Activated CD4-positive, alpha-beta T cell treated with anti-CD3 and anti-CD28 coated beads for 36 hours (primary cell): Measurements from ENCODE around the gene KIR3DL1. TPM values are rescaled to one million over a fixed set of nuclear protein-coding genes. Genes with fewer than 3 reads are reported as not detected.
A peak's percentile ranks its signal among the peaks of the same experiment; 100 is the strongest.
"Not testable (repeated sequence)": the region's sequence is repeated elsewhere in the genome, so short reads cannot be mapped to it uniquely, and the experiment has no call there.

Source experiments
- ATAC-seq: fragments of 200-7000 bp; cut with Tn5 transposase; one replicate; pipeline ENCODE4 v1.10.0; 2021; ENCODE audit warnings: mild to moderate bottlenecking, moderate library complexity
- CTCF ChIA-PET: fragments of 350-600 bp; sonication (Branson Sonifier 250); formaldehyde crosslinking; loops from one replicate; lab custom pipeline; 2021; ENCODE audit warnings: antibody characterized with exemption; lab: Charles Lee
- POLR2A ChIA-PET: fragments of 350-600 bp; sonication (Branson Sonifier 250); formaldehyde crosslinking; loops from one replicate; lab custom pipeline; 2021; ENCODE audit warnings: antibody characterized with exemption, inconsistent platforms; lab: Charles Lee
- DNase-seq: peaks from one replicate; pipeline ENCODE4 v3.0.0-alpha.2; 2020
- H3K27ac Mint-ChIP-seq: one replicate; pipeline ENCODE4 v1.8.0; 2021; ENCODE audit warnings: mixed read lengths
- H3K27me3 Mint-ChIP-seq: one replicate; pipeline ENCODE4 v1.8.0; 2021; ENCODE audit warnings: mixed read lengths
- H3K36me3 Mint-ChIP-seq: one replicate; pipeline ENCODE4 v1.8.0; 2021; ENCODE audit warnings: low read depth, mixed read lengths
- H3K4me1 Mint-ChIP-seq: one replicate; pipeline ENCODE4 v1.8.0; 2021; ENCODE audit warnings: mixed read lengths
- H3K4me3 Mint-ChIP-seq: one replicate; pipeline ENCODE4 v1.8.0; 2021; ENCODE audit warnings: mild to moderate bottlenecking, moderate library complexity, mixed read lengths
- H3K9me3 Mint-ChIP-seq: one replicate; pipeline ENCODE4 v1.8.0; 2021; ENCODE audit warnings: low read depth, mixed read lengths
- intact Hi-C, 2 experiments: fragments of 100-400 bp; cut with DNase I in 1 of 2; cut with micrococcal nuclease in 1 of 2; formaldehyde crosslinking; loops; one replicate each; pipeline versions ENCODE4 v1.14.2 to v1.15.1; 2022 to 2024; cut with DNase I, micrococcal nuclease
- total RNA-seq, 2 experiments: library from RNA; stranded (reverse); gene quantifications; one replicate each; pipeline ENCODE4 v1.2.3, GENCODE V29; 2021

The KIR3DL1 gene
- total RNA-seq, 2 experiments from 2014 or later, result not detected

- Mint-ChIP-seq H3K27ac (no peak overlapping the region), H3K9me3 (no peaks in the 10 kb centered on the region), H3K4me1 (no peaks in the 10 kb centered on the region), H3K27me3 (peaks cover 10% of the 10 kb centered on the region), H3K36me3 (no peaks in the 10 kb centered on the region), H3K4me3 (no peak overlapping the region)
- ATAC-seq, result no peak
- no peak for DNase-seq
- ChIA-PET CTCF (no interaction called here), POLR2A (no interaction called here)
- intact Hi-C loops, result no loop called here
These were observed 1.6 kb downstream of the KIR3DL1 start for GRCh38 chr19:54817670-54818536.

DNA sequence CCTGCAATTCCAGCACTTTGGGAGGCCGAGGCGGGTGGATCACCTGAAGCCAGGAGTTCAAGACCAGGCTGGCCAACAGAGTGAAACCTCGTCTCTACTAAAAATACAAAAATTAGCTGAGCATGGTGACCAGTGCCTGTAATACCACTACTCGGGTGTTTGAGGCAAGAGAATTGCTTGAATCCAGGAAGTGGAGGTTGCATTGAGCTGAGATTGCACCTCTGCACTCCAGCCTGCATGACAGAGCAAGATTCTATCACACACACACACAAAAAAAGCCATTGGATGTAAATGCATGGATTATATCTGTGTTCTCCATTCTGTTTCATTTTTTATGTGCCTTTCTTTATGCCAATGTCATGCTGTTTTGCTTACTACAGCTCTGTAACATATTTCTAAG lies 8.1 kb downstream of the KIR3DL1 start:
- DNase-seq, H3K27ac Mint-ChIP-seq, intact Hi-C loops, H3K4me3 Mint-ChIP-seq, POLR2A ChIA-PET, H3K4me1 Mint-ChIP-seq, H3K27me3 Mint-ChIP-seq, H3K36me3 Mint-ChIP-seq, CTCF ChIA-PET, ATAC-seq, H3K9me3 Mint-ChIP-seq: not testable (repeated sequence)

DNA sequence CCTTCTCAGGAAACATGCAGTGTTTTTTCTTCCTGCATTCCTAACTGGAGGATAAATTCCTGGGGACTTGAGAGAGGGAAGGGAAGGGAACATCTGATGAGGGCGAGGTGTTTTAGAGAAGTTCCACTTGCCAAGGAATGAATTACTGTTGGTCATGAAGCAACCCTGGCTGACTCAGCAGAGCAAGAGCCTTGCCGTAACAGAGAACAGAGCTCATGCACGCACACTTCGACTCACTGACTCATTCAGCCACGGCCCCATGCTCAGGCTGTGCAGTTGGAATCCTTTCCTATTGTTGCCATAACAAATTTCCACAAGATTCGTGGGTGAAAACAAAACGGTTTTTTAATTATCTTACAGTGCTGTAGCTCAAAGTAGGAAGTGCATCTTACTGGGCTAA lies 9.1 kb downstream of the KIR3DL1 start:
- H3K27ac Mint-ChIP-seq, CTCF ChIA-PET, H3K4me3 Mint-ChIP-seq, intact Hi-C loops, H3K27me3 Mint-ChIP-seq, POLR2A ChIA-PET, H3K9me3 Mint-ChIP-seq, H3K36me3 Mint-ChIP-seq, ATAC-seq, H3K4me1 Mint-ChIP-seq, DNase-seq: not testable (repeated sequence)

GRCh38 chr19:54828064-54828463 lies 11.8 kb downstream of the KIR3DL1 start:
- H3K27me3 Mint-ChIP-seq, H3K4me1 Mint-ChIP-seq, DNase-seq, H3K27ac Mint-ChIP-seq, CTCF ChIA-PET, POLR2A ChIA-PET, H3K4me3 Mint-ChIP-seq, H3K9me3 Mint-ChIP-seq, intact Hi-C loops, ATAC-seq, H3K36me3 Mint-ChIP-seq: not testable (repeated sequence)

- ATAC-seq, POLR2A ChIA-PET, CTCF ChIA-PET, H3K4me3 Mint-ChIP-seq, H3K4me1 Mint-ChIP-seq, H3K36me3 Mint-ChIP-seq, intact Hi-C loops, DNase-seq, H3K27ac Mint-ChIP-seq, H3K9me3 Mint-ChIP-seq, H3K27me3 Mint-ChIP-seq: not testable (repeated sequence)
These were observed 16.2 kb downstream of the KIR3DL1 start, which contains the start of gene KIR2DS4 for GRCh38 chr19:54832496-54832895. KIR2DS4 (plus strand) TSS chr19:54832676.

DNA sequence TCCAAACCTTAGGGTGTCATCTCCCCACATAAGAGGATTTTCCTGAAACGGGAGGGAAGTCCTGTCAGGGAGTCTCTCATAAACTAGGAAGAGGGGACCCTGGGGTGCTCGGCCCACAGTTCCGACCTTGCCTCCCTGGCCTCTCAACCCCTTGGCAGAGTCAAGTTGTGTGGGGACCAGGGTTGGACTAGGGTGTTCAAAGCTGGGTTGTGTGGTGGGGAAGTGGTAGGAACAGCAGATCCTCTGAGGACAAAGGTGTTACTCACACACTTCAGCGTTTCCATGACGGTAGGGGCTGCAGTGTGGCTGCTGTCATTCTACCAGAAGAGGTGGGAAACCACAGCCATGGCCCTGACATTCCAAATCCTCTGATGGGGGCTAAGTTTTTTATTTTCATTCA lies 18.9 kb downstream of the KIR3DL1 start:
- H3K4me3 Mint-ChIP-seq, intact Hi-C loops, H3K4me1 Mint-ChIP-seq, H3K27ac Mint-ChIP-seq, H3K36me3 Mint-ChIP-seq, DNase-seq, H3K27me3 Mint-ChIP-seq, ATAC-seq, POLR2A ChIA-PET, H3K9me3 Mint-ChIP-seq: not testable (repeated sequence)
- CTCF ChIA-PET, result interaction anchor here (0.7 kb wide), 1 partner anchor 13 kb away, joined by 3 read pairs; no protein-coding TSS in a partner anchor

- H3K27me3 Mint-ChIP-seq, ATAC-seq, H3K36me3 Mint-ChIP-seq, H3K27ac Mint-ChIP-seq, POLR2A ChIA-PET, intact Hi-C loops, H3K4me1 Mint-ChIP-seq, CTCF ChIA-PET, H3K4me3 Mint-ChIP-seq, H3K9me3 Mint-ChIP-seq, DNase-seq: not testable (repeated sequence)
These were observed 21.3 kb downstream of the KIR3DL1 start for GRCh38 chr19:54837522-54837921.

- H3K36me3 Mint-ChIP-seq, H3K4me3 Mint-ChIP-seq, H3K4me1 Mint-ChIP-seq, intact Hi-C loops, H3K27ac Mint-ChIP-seq, POLR2A ChIA-PET, H3K9me3 Mint-ChIP-seq, DNase-seq, CTCF ChIA-PET, H3K27me3 Mint-ChIP-seq, ATAC-seq: not testable (repeated sequence)
These were observed 26.9 kb downstream of the KIR3DL1 start for GRCh38 chr19:54843171-54843570.

DNA sequence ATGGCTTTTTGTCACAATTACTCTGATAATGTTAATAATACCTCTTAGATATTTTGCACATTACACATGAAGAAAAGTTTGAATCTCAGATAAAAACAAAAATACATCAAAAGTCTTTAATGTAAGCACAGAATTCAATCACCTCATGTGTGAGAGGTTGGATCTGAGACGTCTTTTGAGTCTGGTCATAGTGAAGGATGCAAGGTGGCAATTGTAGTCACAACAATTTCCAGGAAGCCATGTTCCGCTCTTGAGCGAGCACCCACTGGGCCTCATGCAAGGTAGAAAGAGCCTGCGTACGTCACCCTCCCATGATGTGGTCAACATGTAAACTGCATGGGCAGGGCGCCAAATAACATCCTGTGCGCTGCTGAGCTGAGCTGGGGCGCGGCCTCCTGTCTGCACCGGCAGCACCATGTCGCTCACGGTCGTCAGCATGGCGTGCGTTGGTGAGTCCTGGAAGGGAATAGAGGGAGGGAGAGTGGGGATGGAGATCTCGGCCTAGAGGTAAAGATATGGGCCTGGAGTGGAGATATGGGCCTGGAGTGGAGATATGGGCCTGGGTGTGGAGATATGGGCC lies 33.9 kb downstream of the KIR3DL1 start, which contains the start of gene KIR3DL2:
KIR3DL2 (plus strand) TSS at position 383 of the 580 bp plus-strand sequence; CDS start at position 416, 33 bp downstream.
- ATAC-seq, POLR2A ChIA-PET, CTCF ChIA-PET, H3K9me3 Mint-ChIP-seq, H3K27ac Mint-ChIP-seq, intact Hi-C loops, H3K36me3 Mint-ChIP-seq, H3K4me1 Mint-ChIP-seq, DNase-seq: not testable (repeated sequence)
- Mint-ChIP-seq H3K27me3 (peaks cover 12% of the 10 kb centered on the region), H3K4me3 (peak within 1 kb of the TSS; percentile 30)

GRCh38 chr19:54850930-54851329 lies 34.7 kb downstream of the KIR3DL1 start:
- ATAC-seq, result no peak
- Mint-ChIP-seq H3K4me3 (no peak overlapping the region), H3K36me3 (no peaks in the 10 kb centered on the region), H3K4me1 (no peaks in the 10 kb centered on the region), H3K27ac (no peak overlapping the region), H3K27me3 (peaks cover 12% of the 10 kb centered on the region), H3K9me3 (peaks cover 2% of the 10 kb centered on the region)
- intact Hi-C loops, result no loop called here
- ChIA-PET POLR2A (no interaction called here), CTCF (no interaction called here)
- DNase-seq, result no peak

- peaks cover 12% of the 10 kb centered on the region for H3K27me3 Mint-ChIP-seq
- H3K9me3 Mint-ChIP-seq, result peaks cover 2% of the 10 kb centered on the region
- H3K4me1 Mint-ChIP-seq, result no peaks in the 10 kb centered on the region
- no peak for ATAC-seq
- intact Hi-C loops, result no loop called here
- H3K36me3 Mint-ChIP-seq, result no peaks in the 10 kb centered on the region
- ChIA-PET POLR2A (no interaction called here), CTCF (no interaction called here)
- H3K4me3 Mint-ChIP-seq, result no peak overlapping the region
- no peak for DNase-seq
- H3K27ac Mint-ChIP-seq, result no peak overlapping the region
These were observed 35.1 kb downstream of the KIR3DL1 start for GRCh38 chr19:54851353-54851752.

DNA sequence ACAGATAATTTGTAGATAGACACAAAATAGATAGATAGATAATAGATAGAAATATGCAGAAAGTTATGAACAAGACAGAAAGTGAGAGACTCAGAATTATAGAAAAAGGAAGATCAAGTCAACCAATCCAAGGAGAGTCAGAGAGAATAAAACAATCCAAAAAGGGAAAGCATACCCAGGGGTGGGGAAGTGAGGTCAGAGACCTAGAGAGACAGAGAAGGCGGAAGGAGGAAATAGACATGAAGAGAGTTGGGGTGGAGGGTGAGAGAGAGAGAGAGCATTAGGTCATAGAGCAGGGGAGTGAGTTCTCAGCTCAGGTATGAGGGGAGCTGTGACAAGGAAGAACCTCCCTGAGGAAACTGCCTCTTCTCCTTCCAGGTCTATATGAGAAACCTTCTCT lies 39.0 kb downstream of the KIR3DL1 start:
- ATAC-seq, H3K9me3 Mint-ChIP-seq, DNase-seq, CTCF ChIA-PET, H3K4me3 Mint-ChIP-seq, H3K4me1 Mint-ChIP-seq, intact Hi-C loops, H3K27ac Mint-ChIP-seq, H3K36me3 Mint-ChIP-seq: not testable (repeated sequence)
- POLR2A ChIA-PET, result interaction anchor here (0.5 kb wide), 1 partner anchor 997 kb away, joined by 3 read pairs; no protein-coding TSS in a partner anchor
- peaks cover 18% of the 10 kb centered on the region for H3K27me3 Mint-ChIP-seq
